Measurements from ENCODE around the gene PDE4D. TPM values are rescaled to one million over a fixed set of nuclear protein-coding genes. Genes with fewer than 3 reads are reported as not detected.

Gene PDE4D
- total and polyA plus RNA-seq, 2 experiments from 2014 or later = 21.9 to 54.2 TPM

DNA sequence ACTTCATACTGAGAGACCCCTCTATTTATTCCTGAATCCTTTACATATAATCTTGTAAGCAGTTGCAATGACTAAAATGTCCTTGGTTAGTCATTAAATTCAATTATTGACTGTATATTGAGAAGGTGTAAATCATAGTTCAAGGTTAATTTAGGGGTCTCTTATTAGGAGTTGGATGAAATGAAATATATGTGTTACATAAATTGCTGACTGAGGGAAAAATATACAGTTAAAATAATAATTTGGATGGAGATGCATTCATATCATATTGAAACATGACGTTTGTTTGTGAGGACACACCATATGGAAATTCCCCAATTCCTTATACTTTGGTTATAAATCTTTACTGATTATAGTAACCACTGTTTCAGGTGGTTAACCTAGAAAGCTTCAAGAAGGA lies 430.6 kb downstream of the PDE4D start:
- Histone ChIP-seq H3K9me3 (ENCODE audit: low read depth) (no peaks in the 10 kb centered on the region), H3K27me3 (no peaks in the 10 kb centered on the region), H3K36me3 (no peaks in the 10 kb centered on the region), H3K27ac (no peak overlapping the region), H3K4me3 (no peak overlapping the region), H3K4me1 (ENCODE audit: low read depth) (peaks cover 10% of the 10 kb centered on the region)
- no peak for DNase-seq (ENCODE audit: low read depth in 1 of 2, low spot score in 1 of 2)
- TF ChIP-seq, protein P1, sequence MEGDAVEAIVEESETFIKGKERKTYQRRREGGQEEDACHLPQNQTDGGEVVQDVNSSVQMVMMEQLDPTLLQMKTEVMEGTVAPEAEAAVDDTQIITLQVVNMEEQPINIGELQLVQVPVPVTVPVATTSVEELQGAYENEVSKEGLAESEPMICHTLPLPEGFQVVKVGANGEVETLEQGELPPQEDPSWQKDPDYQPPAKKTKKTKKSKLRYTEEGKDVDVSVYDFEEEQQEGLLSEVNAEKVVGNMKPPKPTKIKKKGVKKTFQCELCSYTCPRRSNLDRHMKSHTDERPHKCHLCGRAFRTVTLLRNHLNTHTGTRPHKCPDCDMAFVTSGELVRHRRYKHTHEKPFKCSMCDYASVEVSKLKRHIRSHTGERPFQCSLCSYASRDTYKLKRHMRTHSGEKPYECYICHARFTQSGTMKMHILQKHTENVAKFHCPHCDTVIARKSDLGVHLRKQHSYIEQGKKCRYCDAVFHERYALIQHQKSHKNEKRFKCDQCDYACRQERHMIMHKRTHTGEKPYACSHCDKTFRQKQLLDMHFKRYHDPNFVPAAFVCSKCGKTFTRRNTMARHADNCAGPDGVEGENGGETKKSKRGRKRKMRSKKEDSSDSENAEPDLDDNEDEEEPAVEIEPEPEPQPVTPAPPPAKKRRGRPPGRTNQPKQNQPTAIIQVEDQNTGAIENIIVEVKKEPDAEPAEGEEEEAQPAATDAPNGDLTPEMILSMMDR (IDR thresholded peaks at IDR 0.05; ENCODE audit: low read depth, low read length) = no peak

GRCh38 chr5:59460368-59461153 lies 433.0 kb downstream of the PDE4D start:
- no peaks in the 10 kb centered on the region for H3K4me1 ChIP-seq (ENCODE audit: low read depth)
- H3K9me3 ChIP-seq (ENCODE audit: low read depth) = no peaks in the 10 kb centered on the region
- TF ChIP-seq, protein P1 (IDR thresholded peaks at IDR 0.05; ENCODE audit: low read depth, low read length) = no peak
- no peak overlapping the region for H3K27ac ChIP-seq
- H3K4me3 ChIP-seq = no peak overlapping the region
- DNase-seq (ENCODE audit: low read depth in 1 of 2, low spot score in 1 of 2) = no peak
- no peaks in the 10 kb centered on the region for H3K27me3 ChIP-seq
- H3K36me3 ChIP-seq = no peaks in the 10 kb centered on the region

DNA sequence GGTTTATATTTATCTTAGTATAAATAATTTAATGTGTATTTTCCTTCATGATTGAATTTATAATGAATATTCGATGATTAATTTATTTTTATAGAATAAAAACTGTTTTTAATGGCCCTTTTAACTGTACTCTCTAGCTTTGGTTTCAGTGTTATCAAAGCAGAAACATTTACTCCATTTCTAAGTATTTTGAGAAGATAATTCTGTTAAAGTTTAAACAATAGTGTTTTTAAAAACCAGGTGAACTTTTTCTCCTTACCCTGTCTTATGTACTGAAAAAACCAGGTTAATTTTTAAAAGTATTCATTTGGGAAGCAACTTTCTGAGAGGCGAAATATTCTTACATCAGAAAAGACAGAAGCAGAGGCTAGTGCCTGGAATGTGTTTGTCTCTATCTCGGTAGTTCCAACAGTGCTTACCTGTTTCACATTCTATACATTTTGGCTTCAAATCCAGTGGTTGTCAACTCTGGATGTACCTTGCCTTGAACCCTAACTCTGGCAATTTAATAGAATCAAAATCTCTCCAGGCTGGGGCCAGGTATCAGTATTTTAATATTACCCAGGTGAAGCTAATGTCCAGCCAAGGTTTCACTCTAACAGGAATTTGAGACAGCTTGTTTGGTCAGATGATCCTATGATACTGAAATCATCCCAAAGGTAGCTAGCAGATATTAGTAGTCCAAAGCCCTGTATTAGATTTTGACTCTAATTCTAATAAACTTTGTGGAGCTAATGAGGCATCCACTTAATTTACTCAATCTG lies 434.4 kb downstream of the PDE4D start:
- no peak overlapping the region for H3K27ac ChIP-seq
- no peak overlapping the region for H3K4me3 ChIP-seq
- TF ChIP-seq, protein P1 (IDR thresholded peaks at IDR 0.05; ENCODE audit: low read depth, low read length) = no peak
- no peaks in the 10 kb centered on the region for H3K36me3 ChIP-seq
- no peaks in the 10 kb centered on the region for H3K4me1 ChIP-seq (ENCODE audit: low read depth)
- H3K9me3 ChIP-seq (ENCODE audit: low read depth) = no peaks in the 10 kb centered on the region
- no peak for DNase-seq (ENCODE audit: low read depth in 1 of 2, low spot score in 1 of 2)
- no peaks in the 10 kb centered on the region for H3K27me3 ChIP-seq

DNA sequence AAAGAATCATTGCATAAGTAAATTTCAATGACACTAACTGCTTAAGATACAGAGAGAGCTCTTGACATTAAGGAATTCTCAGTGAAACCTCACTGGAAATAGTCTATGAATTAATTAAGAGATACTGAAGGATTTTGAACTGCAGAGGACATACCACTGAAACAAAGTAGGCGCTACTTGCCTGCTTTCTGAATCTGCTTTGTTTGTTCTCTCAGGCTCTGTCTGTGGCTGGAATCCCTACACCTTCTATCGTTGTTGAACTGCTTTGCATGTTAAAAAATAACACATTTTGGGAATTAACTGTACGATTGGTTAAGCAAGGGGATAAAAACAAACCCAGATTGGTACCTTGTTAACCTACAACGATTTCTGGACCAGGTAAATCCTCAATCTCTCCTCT lies 435.2 kb downstream of the PDE4D start:
- H3K4me3 ChIP-seq = no peak overlapping the region
- no peak for DNase-seq (ENCODE audit: low read depth in 1 of 2, low spot score in 1 of 2)
- H3K9me3 ChIP-seq (ENCODE audit: low read depth) = no peaks in the 10 kb centered on the region
- H3K4me1 ChIP-seq (ENCODE audit: low read depth) = no peaks in the 10 kb centered on the region
- no peaks in the 10 kb centered on the region for H3K36me3 ChIP-seq
- H3K27ac ChIP-seq = no peak overlapping the region
- TF ChIP-seq, protein P1 (IDR thresholded peaks at IDR 0.05; ENCODE audit: low read depth, low read length) = no peak
- H3K27me3 ChIP-seq = no peaks in the 10 kb centered on the region

GRCh38 chr5:59449905-59450644 lies 443.5 kb downstream of the PDE4D start:
- Histone ChIP-seq H3K4me1 (ENCODE audit: low read depth) (no peaks in the 10 kb centered on the region), H3K27ac (no peak overlapping the region), H3K36me3 (no peaks in the 10 kb centered on the region), H3K9me3 (ENCODE audit: low read depth) (no peaks in the 10 kb centered on the region), H3K27me3 (no peaks in the 10 kb centered on the region), H3K4me3 (no peak overlapping the region)
- DNase-seq (ENCODE audit: low read depth in 1 of 2, low spot score in 1 of 2) = no peak
- TF ChIP-seq, protein P1 (IDR thresholded peaks at IDR 0.05; ENCODE audit: low read depth, low read length) = peak; percentile 10

All from cardiac muscle cell (in vitro differentiated cells and primary cell).